Activated CD4-positive, alpha-beta T cell treated with anti-CD3 and anti-CD28 coated beads for 24 hours (primary cell): ENCODE results near the gene HAPLN2.
"Not testable (repeated sequence)": the region's sequence is repeated elsewhere in the genome, so short reads cannot be mapped to it uniquely, and the experiment has no call there.

Experiments used
- DNase-seq, 2 donors: peaks; one replicate each; pipeline ENCODE4 v3.0.0-alpha.2; 2020; ENCODE audit warnings: low read depth in 2 of 2

Gene HAPLN2

DNA sequence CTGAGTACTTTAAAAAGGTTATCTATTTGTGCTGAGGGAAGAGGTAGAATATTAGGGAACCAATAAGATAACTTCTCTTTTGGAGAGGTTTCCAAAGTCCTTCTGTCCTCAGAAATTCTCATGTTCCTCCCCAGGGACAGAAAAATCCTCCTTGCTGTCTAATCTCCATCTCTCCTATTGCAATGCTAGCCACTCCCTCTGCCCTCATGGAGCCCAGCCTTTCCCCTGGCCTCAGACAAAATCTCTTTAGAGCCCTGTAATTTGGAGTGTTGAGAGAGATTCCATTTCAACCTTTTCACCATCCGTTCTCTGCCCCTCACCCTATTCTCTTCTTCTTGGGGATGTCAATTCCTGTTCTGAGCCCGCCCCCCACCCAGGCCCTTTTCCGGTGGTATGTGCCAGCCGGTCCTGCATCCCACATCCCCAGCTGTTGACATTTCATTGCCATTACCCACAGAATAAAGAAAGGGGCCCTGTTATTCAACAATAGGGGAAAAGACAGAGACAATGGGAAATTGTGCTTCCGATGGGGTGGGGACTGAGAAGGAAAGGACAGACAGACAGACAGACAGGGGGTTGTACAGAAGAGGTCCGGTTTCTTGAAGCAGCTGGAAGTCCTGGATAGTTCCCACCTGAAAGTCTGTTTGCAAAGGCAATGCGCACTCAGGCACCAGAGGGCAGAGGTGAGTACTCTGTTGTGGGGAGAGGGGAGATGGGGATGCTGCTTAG, at the start of gene HAPLN2:
HAPLN2 (plus strand) TSS at position 563 of the 729 bp plus-strand sequence. CDS start 4,076 bp downstream, outside the sequence.
- no peak for DNase-seq

DNA sequence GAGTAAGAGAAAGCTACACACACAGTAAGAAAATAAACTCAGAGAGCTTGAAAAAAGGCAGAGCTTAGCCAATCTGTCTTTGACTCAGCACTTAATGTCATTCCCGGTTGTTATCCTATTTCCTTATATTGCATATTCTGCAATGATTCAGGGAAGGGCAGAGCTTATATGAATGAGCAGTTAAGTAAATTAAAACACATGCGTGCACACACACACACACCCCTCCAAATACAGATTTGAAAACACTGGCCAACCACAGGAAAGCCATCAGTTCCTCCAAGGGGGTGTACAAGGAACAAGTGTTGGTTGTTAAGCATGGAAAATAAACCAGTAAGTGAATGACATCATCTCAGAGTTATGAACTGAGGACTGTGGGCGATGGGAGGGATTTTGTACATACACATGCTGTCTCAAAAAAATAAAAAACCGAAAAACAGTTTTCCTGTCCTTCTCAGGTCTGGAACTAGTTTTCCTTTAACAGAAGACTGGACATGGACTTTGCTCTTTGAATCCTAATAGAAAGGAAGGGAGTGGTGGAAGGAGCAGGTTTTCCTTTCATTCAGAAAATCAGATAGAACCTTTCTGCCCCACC, 47.9 kb upstream of the HAPLN2 start:
- DNase-seq: no peak

DNA sequence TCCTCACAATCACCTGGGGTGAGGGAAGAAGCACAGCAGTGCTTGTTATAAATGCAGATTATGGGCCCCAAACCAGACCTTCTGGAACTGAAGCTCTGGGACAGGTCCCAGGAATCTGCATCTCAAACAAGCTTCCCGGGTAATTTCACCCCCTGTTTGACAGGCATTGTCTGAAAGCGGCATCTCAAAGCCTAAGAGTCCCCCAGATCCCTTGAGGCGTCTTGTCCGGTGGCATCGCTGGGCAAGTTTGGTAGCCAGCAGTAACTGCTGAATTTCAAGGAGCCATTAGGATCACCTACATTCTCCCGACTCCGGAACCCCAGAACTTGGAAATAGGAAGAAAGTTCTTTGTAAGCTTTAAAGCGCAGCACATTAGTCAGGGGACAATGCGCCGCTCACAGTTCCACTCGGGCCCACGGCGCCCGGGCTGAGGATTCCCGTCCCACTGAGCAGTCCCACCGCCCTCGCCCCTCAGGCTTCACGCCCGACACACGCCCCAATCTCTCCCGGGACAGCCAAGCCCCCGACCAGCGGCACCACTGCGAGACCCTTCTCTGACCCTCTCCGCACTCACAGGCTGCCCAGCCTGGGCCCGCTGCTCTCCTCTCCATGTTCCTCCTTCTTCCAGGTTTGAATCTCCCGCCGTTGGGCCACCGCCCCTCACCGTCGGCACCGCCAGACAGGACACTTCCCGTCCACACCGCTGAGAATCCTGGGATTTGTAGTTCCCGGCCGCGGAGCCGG, 47.1 kb upstream of the HAPLN2 start, which contains the start of gene IQGAP3:
IQGAP3 (minus strand) TSS at position 647 of the 744 bp plus-strand sequence; CDS start at position 611, 36 bp downstream.
- peak; percentile 46 to 60 for DNase-seq

DNA sequence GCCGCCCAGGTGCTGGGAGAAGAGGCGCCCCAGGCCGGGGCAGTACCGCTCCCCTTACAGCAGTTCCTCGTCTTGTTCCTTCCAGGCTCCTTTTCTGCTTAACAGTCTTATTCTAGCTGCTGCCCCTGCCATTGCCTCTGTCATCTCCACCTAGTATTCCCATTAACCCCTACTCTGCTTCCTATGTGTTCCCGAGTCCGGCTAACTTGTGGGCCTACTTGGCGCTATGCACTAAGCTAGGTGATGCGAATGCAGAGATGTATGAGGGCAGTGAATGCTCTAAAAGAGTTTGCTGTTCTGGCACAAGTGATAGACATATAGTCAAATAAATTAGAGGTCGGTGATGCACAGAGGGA, 46.6 kb upstream of the HAPLN2 start:
- no peak for DNase-seq

DNA sequence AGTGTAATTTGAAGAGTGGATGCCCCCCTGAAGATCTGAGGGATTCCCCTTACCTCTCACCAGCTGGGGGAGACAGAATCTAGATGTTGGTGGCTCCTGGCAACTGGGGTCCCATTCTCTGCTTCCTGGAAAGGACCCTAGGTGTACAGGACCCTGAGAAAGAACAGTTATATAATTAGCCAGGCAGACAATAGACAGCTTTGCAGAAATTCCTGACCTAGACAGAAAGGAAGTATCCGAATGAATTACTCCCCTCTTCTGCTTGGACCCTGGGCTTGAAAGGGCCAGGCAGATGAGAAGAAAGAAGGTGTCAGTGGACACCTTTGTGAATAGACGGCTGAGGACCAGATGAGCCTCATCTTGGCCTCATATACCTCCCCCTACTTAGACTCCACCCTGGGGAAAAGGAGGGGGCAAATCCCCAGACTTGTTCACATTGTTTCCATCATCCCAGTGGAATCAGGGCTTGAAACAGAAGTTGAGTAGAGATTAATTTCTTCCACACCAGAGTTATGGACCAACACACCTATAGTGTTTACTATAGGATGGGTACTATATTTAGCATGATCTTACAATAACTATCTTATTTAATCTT, 45.1 kb upstream of the HAPLN2 start:
- DNase-seq: no peak

DNA sequence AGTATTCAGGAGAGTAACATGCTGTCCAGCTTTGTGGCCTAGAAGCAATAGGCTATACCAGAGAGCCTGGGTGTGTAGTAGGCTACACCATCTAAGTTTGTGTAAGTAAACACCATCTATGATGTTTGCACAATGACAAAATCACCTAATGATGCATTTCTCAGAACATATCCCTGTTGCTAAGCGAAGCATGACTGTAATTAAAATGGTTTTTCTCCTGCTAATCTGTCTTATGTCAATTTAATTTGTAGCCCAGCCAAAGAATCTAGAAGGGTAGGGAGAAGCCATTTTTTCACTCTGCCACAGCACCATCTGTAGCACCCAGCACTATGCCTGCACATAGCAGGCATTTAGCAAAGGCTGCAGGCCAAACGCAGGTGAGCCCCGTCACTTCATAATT, 41.7 kb upstream of the HAPLN2 start:
- DNase-seq: no peak

DNA sequence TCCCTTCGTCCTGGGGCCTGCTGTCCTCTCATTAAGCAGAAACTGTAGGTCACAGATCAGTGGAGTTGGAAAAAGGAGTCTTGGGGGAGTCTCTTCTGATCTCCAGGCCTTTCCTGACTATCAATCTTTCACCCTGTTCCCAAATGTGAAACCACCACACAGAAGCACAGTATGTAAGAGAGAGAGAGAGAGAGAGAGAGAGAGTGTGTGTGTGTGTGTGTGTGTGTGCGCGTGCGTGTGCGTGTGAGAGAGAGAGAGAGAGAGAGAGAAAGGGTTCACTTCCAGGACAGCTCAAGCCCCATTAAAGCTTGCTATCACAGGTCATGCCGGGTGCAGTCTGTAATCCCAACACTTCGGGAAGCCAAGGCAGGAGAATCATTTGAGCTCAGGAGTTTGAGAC, 41.2 kb upstream of the HAPLN2 start:
- DNase-seq: no peak

DNA sequence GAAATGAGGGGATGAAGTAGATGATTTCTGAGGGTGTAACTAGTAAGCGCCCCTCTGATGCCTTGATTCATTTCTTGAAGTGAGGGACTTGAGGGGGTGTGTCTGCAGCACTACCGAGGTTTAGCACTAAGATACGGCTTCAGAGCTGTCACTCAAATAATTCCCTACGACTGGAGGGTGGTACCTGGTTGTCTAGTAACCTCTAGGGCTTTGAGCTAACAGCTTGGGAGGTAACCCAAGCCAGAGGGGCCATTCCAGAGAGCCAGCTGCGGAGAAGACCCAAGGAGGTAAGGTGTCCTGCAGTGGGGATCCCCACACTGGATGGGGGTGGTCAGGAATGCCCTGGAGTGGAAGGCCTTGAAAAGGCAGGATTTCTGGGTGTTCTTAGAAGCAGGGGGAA, 39.7 kb upstream of the HAPLN2 start, which contains the start of gene TTC24:
TTC24 (plus strand) TSS at position 252 of the 400 bp plus-strand sequence. CDS start 1,642 bp downstream, outside the sequence.
- DNase-seq: no peak

DNA sequence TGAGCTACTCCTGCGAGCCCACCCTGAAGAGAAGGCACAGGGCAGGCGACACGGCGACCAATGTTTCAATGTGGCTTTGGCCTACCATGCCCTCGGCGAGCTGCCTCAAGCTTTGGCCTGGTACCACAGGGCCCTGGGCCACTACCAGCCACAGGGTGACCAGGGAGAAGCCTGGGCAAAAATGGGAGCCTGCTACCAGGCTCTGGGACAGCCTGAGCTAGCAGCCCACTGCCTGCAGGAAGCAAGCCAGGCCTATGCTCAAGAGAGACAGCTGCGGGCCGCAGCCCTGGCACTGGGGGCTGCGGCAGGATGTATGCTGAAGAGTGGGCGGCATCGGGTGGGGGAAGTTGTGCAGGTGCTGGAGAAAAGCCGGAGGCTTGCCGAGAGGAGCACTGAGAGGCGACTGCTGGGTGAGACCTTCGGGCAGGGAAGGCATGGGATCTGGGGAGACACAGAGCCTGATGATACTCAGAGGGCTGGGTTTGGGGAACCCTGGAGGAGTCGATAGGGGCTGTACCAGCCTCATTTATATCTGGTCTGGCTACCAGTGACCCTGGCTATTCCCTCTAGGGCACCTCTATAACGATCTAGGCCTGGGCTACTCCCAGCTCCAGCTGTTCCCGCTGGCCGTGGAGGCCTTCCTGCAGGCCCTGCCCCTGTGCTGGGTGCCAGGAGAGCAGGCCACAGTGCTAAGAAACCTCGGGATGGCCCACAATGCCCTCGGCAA, 37.4 kb upstream of the HAPLN2 start:
- no peak for DNase-seq

DNA sequence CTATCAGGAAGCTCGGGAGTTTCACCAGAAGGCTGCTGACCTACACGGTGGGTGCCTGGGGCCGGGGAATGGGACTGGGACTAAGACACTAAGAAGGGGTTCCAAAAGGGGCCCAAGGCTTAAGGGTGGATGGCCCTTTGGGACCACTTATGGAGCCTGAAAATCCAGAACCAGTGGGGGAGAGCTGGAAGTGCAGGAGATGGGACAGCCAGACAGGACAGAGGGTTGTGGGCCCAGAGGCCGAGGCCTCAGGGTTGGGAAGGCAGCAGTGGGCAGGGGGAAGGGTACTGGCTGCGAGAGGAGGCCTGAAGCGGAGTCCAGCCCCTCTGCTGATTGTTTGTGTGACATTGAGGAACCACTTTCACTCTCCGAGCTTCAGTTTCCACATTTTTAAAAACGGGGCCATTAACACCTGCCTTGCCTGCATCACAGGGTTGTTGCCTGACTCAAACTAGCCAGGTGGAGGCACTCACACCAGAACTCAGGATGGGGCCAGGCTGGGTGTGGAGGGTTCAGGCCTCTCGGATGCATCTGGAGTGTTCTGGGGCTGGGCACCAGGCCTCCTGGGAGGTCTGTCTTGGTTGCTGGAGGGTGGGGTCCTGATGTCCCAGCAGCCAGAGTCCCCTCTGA, 36.7 kb upstream of the HAPLN2 start:
- DNase-seq: no peak

DNA sequence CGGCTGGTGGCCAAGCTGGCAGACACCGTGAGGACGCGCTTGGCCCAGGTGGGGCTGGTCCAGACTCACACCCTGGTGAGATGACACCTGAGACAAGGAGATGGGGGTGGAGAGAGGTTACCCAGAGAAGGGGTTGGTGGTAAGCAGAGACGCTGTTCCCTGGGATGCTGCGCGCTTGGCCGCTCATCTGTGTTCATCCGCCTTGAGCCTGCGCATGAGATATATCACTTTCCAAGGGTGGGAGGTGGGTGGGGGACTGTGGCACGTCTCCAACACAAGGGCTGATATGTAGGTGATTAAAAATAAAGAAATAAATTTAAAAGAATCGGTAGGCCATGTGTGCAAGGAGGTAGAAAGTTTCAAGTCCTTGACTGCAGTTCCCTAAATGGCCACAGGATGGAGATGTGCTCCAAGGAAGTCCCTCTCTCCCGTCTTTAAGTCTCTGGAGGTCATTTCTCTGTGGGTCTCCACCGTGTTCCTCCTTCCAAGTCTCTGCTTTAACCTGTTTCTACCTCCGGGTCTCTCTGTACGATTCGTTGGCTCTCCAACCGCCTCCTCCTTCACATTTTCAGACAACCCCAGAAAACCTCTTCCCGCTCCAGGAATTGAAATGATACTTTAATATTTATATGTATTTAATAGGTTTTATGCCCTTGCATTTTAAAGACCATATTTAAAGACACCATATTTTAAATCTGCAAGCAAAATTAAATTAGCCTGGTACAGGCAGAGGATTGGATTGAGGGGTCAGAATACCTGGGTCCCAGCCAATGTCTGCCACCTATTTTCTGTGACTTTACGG, 35.2 kb upstream of the HAPLN2 start:
- peak; percentile 68 to 75 for DNase-seq

DNA sequence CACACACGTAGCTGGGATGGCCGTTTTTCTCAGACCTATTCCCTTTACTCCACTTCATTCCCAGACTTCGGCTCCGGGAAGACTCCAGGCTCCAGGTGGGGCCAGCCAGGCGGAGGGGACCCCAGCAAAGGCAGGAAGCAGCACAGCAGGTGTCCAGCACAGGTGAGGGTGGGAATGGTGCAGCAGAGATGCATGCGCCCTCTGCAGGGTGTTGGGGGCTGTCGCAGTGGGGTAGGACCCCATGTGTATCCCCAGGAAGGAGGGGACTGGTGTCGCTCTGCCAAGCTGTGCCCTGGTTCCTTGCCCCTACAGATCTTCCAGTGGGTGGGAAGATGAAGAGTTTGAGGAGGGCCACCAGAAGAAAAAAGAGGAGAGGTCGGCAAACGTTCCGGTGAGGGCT, 34.4 kb upstream of the HAPLN2 start:
- no peak for DNase-seq

DNA sequence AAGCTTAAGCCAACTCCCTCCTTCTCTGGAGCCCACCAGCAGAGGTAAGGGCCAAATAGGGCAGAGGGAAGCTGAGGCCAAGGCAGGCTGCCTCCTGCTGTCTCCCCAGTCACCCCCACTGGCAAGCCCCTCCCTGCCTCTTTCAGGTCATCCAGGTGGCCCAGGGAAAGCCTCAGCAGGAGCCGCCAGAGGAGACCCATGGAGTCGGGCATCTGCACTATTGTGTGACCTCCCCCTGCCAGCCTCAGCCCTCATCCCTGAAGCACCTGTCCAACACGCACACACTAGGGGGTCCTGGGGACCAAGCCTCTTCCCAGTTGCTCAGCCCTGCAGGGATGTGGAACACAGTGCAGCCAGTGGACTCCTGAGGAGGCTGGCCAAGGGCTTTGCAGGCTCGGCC, 32.9 kb upstream of the HAPLN2 start:
- DNase-seq: no peak

DNA sequence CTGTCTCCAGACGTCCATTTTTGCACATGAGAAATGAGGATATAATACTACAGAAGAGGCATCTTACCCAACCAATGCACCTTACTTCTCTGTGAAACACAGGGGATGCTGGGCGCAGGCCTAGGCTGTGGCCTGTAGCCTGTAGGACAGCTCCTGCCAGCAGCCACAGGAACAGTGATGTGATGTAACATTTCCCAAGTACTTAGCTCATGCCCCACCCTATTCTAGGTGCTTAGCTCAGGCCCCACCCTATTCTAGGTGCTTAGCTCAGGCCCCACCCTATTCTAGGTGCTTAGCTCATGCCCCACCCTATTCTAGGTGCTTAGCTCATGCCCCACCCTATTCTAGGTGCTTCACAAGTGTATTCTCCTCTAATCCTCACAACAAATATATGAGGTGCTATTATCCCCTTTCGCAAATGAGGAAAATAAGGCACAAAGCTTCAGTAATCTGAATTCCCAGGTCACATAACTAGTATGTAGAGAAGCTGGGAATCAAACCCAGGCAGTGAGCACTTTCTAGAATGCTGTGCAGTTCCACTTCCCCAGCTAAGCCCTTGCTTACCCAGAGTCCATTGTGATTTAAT, 32.2 kb upstream of the HAPLN2 start:
- DNase-seq: no peak

DNA sequence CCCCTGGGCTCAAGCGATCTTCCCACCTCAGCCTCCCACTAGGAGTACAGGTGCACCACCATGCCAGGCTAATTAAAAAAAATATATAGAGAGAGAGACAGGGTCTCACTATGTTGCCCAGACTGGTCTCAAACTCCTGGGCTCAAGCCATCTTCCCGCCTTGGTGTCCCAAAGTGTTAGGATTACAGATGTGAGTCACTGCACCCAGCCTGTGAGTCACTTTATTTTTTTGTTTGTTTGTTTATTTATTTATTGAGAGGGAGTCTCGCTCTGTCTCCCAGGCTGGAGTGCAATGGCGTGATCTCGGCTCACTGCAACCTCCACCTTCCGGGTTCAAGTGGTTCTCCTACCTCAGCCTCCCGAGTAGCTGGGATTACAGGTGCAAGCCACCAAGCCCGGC, 31.3 kb upstream of the HAPLN2 start:
- DNase-seq: not testable (repeated sequence)

DNA sequence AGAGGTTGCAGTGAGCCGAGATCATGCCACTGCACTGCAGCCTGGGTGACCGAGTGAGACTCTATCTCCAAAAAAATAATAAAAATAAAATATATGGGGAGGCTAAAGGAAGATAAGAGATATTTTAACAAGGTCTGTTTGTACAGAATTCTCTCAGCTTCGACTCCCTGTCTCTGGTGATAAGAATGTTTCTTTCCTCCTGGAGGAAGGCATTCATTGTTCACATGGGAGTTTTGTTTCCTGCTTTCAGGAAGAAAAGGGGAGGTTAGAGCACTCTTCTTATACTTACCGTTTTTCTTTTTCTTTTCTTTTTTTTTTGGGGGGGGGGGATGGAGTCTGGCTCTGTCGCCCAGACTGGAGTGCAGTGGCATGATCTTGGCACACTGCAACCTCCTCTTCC, 29.7 kb upstream of the HAPLN2 start:
- no peak for DNase-seq

DNA sequence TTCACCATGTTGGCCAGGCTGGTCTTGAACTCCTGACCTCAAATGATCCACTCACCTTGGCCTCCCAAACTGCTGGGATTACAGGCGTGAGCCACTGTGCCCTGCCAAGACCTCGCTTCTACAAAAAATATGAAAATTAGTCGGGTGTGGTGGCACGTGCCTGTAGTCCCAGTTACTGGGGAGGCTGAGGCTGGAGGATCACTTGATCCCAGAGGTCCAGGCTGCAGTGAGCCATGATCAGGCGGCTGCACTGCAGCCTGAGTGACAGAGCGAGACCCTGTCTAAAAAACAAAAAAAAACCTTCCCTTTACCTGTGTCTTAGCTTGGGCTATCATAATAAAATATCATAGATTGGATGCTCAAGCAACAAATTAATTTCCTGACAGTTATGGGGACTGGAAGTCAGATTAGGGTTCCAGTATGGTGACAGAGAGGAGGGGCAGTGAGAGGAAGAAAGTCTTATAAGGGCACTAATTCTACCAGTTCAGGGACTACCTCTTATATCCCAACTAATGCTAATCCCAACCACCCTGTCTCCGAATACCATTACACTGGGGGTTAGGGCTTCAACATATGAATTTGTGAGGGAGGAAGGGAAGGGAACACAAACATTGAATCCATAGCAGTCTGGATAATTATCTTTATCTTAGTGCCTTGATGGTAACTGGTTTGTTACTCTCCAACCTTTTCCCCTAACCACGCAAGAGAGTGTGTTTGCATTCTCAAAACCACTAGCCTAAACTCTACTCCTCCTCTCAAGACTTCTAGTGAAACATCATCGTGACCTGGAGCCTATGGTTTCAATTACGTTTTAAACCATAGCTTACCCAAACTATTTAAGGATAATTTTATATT, 28.7 kb upstream of the HAPLN2 start:
- no peak for DNase-seq

DNA sequence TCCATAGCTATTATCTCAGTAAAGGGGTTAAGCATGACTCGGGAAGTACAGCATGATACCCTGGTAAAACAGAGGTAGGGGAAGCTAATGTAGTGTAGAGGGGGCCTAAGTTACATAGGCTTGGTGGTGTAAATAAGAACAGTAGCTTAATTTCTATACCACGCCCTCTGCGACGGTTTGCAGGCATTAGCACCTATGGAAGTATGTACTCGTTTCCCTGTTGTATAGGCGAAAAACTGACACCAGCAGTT, 28.1 kb upstream of the HAPLN2 start:
- DNase-seq: no peak

DNA sequence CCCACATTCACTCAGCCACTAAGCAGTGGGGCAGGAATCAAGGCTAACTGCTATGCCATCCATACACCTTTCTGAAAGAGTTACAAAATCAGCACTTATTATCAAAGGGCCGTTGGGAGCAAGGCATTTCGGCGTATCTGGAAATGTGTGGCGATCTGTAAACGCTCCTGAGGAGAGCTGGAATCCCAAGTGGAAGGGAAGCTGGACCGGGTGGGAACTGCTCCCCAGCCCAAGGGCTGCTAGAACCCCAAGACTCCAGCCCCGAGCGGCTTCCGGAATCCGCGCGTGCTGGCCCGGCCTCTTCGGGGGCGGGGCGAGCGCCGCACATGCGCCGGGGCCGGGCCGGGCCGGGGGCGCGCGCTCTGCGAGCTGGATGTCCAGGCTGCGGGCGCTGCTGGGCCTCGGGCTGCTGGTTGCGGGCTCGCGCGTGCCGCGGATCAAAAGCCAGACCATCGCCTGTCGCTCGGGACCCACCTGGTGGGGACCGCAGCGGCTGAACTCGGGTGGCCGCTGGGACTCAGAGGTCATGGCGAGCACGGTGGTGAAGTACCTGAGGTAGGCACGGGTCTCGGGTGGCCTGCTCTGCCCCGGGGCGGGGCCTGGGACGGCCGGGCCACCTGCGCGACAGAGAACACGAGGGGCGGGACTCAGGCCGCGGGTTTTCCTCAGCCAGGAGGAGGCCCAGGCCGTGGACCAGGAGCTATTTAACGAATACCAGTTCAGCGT, 27.6 kb upstream of the HAPLN2 start, which contains the start of gene NAXE:
NAXE (plus strand) TSS at position 345 of the 726 bp plus-strand sequence; CDS start at position 374, 29 bp downstream.
- peak; percentile 52 to 62 for DNase-seq
